Caco-2 (cell line): ENCODE data around the gene TACC3. TPM values are rescaled to one million over a fixed set of nuclear protein-coding genes. Genes with fewer than 3 reads are reported as not detected.

Source experiments
- BruUV-seq: library from RNA; stranded (reverse); fragments of 400-500 nt; replicated peaks from 2 replicates; lab custom pipeline; 2021; lab: Mats Ljungman, UMichigan
- CTCF ChIA-PET: fragments of 300-600 bp; sonication (Branson Sonifier 250); formaldehyde crosslinking; loops from one replicate; lab custom pipeline; 2022; ENCODE audit warnings: antibody characterized with exemption; lab: Charles Lee
- POLR2A ChIA-PET: fragments of 300-600 bp; sonication (Branson Sonifier 250); formaldehyde crosslinking; loops from one replicate; lab custom pipeline; 2022; ENCODE audit warnings: antibody characterized with exemption; lab: Charles Lee
- DNase-seq, 2 experiments: peaks; one replicate each; pipeline versions ENCODE4 v3.0.0 to v3.0.0-alpha.2; 2020 to 2022
- H3K27me3 ChIP-seq: replicated peaks from 2 replicates; pipeline ENCODE4 v1.6.0; 2011; ENCODE audit warnings: low read length; ENCODE audit not compliant: control insufficient read depth, insufficient read depth
- H3K36me3 ChIP-seq: 2 replicates; pipeline ENCODE4 v1.5.1; 2011; ENCODE audit warnings: low read length; ENCODE audit not compliant: control insufficient read depth, insufficient read depth
- H3K4me1 ChIP-seq: fragments of 250-450 bp; sonication (Bioruptor Pico); 2 replicates; pipeline ENCODE4 v1.5.1; 2020; ENCODE audit warnings: mild to moderate bottlenecking
- H3K4me3 ChIP-seq: 2 replicates; pipeline ENCODE4 v1.5.1; 2011; ENCODE audit warnings: low read depth, mild to moderate bottlenecking, control low read depth, low read length
- H3K9me3 ChIP-seq: fragments of 250-450 bp; sonication (Bioruptor Pico); 2 replicates; pipeline ENCODE4 v1.5.1; 2020; ENCODE audit warnings: mild to moderate bottlenecking, moderate library complexity
- H3K27ac Mint-ChIP-seq: one replicate; pipeline ENCODE4 v1.8.0; 2022; ENCODE audit warnings: mixed read lengths; ENCODE audit not compliant: unreplicated experiment
- H3K27me3 Mint-ChIP-seq: one replicate; pipeline ENCODE4 v1.8.0; 2022; ENCODE audit warnings: mixed read lengths; ENCODE audit not compliant: insufficient read depth, unreplicated experiment
- H3K36me3 Mint-ChIP-seq: one replicate; pipeline ENCODE4 v1.8.0; 2022; ENCODE audit warnings: mild to moderate bottlenecking, mixed read lengths; ENCODE audit not compliant: insufficient read depth, unreplicated experiment
- H3K4me1 Mint-ChIP-seq: one replicate; pipeline ENCODE4 v1.8.0; 2022; ENCODE audit warnings: low read depth, mixed read lengths; ENCODE audit not compliant: unreplicated experiment
- H3K4me3 Mint-ChIP-seq: one replicate; pipeline ENCODE4 v1.8.0; 2022; ENCODE audit warnings: mild to moderate bottlenecking, moderate library complexity, mixed read lengths; ENCODE audit not compliant: unreplicated experiment
- H3K9me3 Mint-ChIP-seq: one replicate; pipeline ENCODE4 v1.8.0; 2022; ENCODE audit warnings: mixed read lengths; ENCODE audit not compliant: unreplicated experiment
- CTCF ChIP-seq, 2 experiments: fragments of 200-600 bp in 1 of 2; IDR thresholded peaks; 1 replicate in 1 of 2; 2 replicates in 1 of 2; pipeline versions ENCODE4 v1.5.1 to v1.8.0; 2011 to 2022; ENCODE audit warnings: antibody characterized with exemption in 1 of 2, control low read depth in 1 of 2, inconsistent platforms in 1 of 2, low read depth in 1 of 2, low read length in 1 of 2, mild to moderate bottlenecking in 1 of 2, moderate library complexity in 1 of 2; ENCODE audit not compliant: insufficient read depth in 1 of 2, severe bottlenecking in 1 of 2, unreplicated experiment in 1 of 2
- intact Hi-C: fragments of 100-400 bp; cut with micrococcal nuclease; formaldehyde crosslinking; loops from one replicate; pipeline ENCODE4 v1.10.0; 2022; ENCODE audit not compliant: unreplicated experiment
- total RNA-seq: library from RNA; stranded (reverse); gene quantifications from 2 replicates; pipeline ENCODE4 v1.2.3, GENCODE V29; 2022

Gene TACC3
- total RNA-seq, 1 experiment from 2014 or later: 106 TPM

DNA sequence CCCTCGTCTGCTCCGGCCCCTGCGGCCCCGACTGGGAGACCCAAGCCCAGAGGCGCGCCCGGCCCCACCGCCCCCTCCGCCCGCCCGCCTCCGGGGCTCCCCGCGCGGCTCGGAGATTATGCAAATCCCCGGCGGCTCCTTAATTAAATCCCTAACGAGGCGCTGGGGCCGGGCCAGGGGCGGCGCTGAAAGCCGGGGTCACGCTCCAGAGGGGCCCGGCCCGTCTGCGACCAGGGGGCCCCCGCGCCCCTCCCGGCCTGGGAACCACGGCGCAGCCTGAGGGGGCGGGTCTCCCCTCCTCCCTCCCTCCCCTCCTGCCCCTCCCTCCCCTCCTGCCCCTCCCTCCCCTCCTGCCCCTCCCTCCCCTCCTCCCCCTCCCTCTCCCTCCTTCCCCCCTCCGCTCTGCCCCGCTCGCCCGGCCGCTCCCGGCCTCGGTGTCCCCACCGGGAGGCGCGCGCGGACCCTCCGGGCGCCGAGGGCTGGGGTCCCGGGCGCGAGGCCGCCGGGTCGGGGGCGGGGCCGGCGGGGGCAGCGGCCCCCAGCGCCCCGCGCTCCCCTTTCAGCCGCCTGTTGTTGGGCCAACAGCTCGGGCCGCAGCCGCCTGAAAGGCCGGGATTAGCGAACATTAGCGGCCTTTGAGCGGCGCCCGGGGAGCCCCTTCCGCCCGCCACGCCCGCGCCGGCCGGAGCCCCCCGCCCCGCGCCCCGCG lies 45.9 kb downstream of the TACC3 start:
- no peaks in the 10 kb centered on the region for H3K9me3 Mint-ChIP-seq
- H3K4me3 Mint-ChIP-seq: peak overlapping the region; percentile 69
- TF ChIP-seq CTCF (IDR thresholded peaks at IDR 0.05; ENCODE audit: insufficient read depth in 1 of 2, low read depth in 1 of 2, low read length in 1 of 2, severe bottlenecking in 1 of 2, unreplicated experiment in 1 of 2): no peak
- no peaks in the 10 kb centered on the region for H3K36me3 ChIP-seq
- no peak overlapping the region for H3K27ac Mint-ChIP-seq
- peak overlapping the region; percentile 42 for H3K4me3 ChIP-seq
- ChIA-PET POLR2A (interaction anchor here (0.6 to 1.6 kb wide), 6 partner anchors 10 to 46 kb away, joined by 4 to 23 read pairs (median 5); partner anchors contain the start of genes FGFR3 and TMEM129), CTCF (interaction anchor here (0.5 to 2.2 kb wide), 10 partner anchors 8 to 420 kb away, joined by 3 to 35 read pairs (median 8); partner anchors contain the start of genes FGFR3 and UVSSA)
- no peaks in the 10 kb centered on the region for H3K27me3 Mint-ChIP-seq
- peaks cover 6% of the 10 kb centered on the region for H3K36me3 Mint-ChIP-seq
- intact Hi-C loops: no loop called here
- H3K27me3 ChIP-seq: no peaks in the 10 kb centered on the region
- H3K4me1 ChIP-seq: peaks cover 52% of the 10 kb centered on the region
- peaks cover 12% of the 10 kb centered on the region for H3K4me1 Mint-ChIP-seq
- no peaks in the 10 kb centered on the region for H3K9me3 ChIP-seq
- BruUV-seq: no TSS peak
- peak; percentile 76 to 81 for DNase-seq

GRCh38 chr4:1767770-1768366 lies 46.5 kb downstream of the TACC3 start:
- Histone ChIP-seq H3K36me3 (no peaks in the 10 kb centered on the region), H3K9me3 (no peaks in the 10 kb centered on the region), H3K27me3 (no peaks in the 10 kb centered on the region), H3K4me1 (peaks cover 52% of the 10 kb centered on the region), H3K4me3 (peak overlapping the region; percentile 42)
- ChIA-PET POLR2A (interaction anchor here (0.6 to 1.6 kb wide), 7 partner anchors 10 to 47 kb away, joined by 4 to 23 read pairs (median 5); partner anchors contain the start of genes FGFR3 and TMEM129), CTCF (interaction anchor here (0.5 to 2.2 kb wide), 22 partner anchors 9 to 644 kb away, joined by 3 to 35 read pairs (median 5); partner anchors contain the start of genes FGFR3 and UVSSA)
- DNase-seq: peak; percentile 84 to 87
- Mint-ChIP-seq H3K27ac (no peak overlapping the region), H3K4me3 (peak overlapping the region; percentile 69), H3K27me3 (no peaks in the 10 kb centered on the region), H3K4me1 (peaks cover 12% of the 10 kb centered on the region), H3K9me3 (no peaks in the 10 kb centered on the region), H3K36me3 (peaks cover 6% of the 10 kb centered on the region)
- peak; percentile 32 to 40 for TF ChIP-seq CTCF (IDR thresholded peaks at IDR 0.05; ENCODE audit: insufficient read depth in 1 of 2, low read depth in 1 of 2, low read length in 1 of 2, severe bottlenecking in 1 of 2, unreplicated experiment in 1 of 2)
- TSS peak; percentile 78 for BruUV-seq
- intact Hi-C loops: loop anchor here (1.0 to 2.0 kb wide), 3 partner anchors 15 to 42 kb away; no protein-coding TSS in a partner anchor
